ENCODE data around the gene EIF4E. TPM values are rescaled to one million over a fixed set of nuclear protein-coding genes. Genes with fewer than 3 reads are reported as not detected.

Gene EIF4E, protein sequence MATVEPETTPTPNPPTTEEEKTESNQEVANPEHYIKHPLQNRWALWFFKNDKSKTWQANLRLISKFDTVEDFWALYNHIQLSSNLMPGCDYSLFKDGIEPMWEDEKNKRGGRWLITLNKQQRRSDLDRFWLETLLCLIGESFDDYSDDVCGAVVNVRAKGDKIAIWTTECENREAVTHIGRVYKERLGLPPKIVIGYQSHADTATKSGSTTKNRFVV
- total RNA-seq = 10 to 100 TPM; 49.2 to 82.1 TPM
- long read RNA-seq, full-length matches to known transcripts = 34 of 41 reads
- long read RNA-seq, partial matches to known transcripts = 4 of 41 reads
- long read RNA-seq, other reads (novel, unspliced or antisense) = 3 of 41 reads

DNA sequence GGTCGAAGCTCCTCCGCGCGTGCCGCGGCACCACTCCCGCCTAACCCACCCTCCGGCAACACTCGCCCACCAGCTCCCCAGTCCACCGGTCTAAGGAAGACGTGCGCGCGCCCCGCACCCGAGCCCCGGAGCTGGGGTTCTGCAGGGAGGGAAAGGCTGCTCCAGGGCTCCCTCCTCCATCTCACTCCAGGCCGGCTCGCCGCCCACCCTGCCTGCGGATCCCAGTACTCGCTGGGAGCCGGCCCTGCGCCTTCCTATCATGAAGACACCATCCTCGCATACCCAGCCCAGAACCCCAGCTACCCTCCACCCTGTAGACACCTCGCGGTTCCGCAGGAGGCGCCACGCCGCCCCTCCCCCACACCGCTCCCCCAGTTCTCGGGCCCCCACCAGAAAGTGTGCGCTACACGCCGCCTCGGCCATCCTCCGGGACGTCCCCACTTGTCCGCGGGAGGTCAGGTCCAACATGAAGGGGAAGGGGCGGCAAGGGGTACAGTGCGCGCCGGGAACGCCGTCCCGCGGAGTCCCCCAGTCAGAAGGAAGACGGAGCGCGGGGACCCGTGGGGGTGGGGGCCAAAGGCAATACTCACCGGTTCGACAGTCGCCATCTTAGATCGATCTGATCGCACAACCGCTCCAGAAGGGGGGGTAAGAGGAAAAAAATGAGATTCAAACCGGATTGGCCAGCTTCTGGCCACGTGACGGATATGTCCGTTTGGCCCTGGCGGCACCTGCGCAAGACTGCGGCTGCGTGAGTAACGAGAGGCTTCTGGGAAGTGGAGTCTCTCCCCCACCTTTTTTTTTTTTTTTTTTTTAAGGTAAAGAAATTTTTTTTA, at the start of gene EIF4E:
EIF4E (minus strand) TSS at position 629 of the 836 bp plus-strand sequence; CDS start at position 608, 21 bp downstream.
- intact Hi-C loops (cut with DNase I) = no loop called here
- DNase-seq (peak; percentile 99), ATAC-seq (peak; percentile 94 to 95)

DNA sequence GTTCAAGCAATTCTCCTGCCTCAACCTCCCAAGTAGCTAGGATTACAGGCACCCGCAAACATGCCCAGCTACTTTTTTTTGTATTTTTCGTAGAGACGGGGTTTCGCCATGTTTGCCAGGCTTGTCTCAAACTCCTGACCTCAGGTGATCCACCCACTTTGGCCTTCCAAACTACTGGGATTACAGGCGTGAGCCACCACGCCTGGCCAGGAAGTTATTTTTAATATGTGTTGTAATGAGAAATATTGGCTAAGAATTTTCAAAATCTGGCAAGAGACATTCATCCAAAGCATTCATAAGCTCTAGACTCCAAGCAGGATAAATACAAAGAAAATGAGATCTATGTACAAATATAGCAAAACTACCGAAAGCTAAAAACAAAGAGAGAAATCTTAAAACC, 48.6 kb upstream of the EIF4E start:
- intact Hi-C loops (cut with DNase I) = no loop called here
- ATAC-seq (no peak), DNase-seq (no peak)

DNA sequence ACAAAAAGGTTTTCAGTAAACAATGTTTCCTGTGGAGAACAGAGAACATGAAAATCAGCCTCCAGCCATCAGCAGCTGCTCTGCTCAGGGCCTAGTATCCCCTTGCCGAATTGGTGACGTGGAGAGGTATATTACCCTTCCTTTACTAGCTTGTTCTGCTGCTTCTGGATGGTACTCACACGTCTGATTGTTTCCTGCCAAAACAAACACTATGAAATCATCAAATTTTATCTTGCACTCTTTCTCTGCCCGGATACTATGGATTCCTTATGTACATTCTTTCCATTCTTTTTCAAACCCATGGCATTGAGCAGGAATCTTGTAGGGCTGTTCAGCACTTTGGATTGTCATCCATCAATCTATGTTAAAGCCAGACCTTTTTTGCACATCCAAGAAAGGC, 47.8 kb upstream of the EIF4E start:
- ATAC-seq (no peak), DNase-seq (no peak)
- intact Hi-C loops (cut with DNase I) = no loop called here

DNA sequence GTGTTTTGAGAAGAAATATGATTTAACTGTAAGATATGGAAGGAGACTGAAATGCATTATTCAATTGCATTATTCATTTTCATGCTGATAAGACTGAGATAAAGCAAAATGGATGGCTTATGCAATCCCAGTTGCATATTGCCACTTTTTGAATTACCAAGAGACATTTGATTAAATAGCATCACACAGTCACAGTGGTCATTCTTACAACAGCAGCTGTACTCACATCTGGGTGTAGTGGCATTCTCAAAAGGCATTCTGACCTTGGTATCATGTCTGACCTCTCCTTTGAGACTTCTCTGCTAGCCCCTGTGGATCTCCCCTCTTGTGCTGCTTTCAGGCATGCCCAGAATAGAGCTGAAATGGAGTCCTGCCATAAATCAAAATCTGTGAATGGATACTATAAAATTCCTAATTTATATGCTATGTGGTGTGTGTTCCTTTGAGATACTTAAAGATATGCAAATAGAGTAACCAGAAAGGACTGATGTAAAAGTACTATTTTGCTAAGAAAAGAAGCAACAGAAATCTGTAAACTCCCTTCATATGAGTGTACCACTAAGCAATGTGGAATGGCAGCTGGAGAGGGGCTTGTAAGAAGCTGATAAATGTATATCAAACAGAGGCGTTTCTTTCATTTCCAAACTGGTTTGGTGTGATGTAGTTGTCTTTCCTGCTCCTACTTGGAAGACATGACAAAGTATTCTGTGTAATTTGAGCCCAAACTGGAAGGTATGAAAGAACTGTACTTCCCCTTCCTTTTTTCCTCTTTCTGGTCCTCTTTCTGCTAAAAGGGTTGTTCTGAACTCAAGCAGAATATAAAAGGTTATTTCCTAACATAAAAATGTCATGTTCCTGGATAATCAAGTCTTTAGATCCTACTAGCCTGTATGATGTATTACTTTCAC, 41.2 kb upstream of the EIF4E start:
- ATAC-seq (no peak), DNase-seq (no peak)
- intact Hi-C loops (cut with DNase I) = no loop called here

DNA sequence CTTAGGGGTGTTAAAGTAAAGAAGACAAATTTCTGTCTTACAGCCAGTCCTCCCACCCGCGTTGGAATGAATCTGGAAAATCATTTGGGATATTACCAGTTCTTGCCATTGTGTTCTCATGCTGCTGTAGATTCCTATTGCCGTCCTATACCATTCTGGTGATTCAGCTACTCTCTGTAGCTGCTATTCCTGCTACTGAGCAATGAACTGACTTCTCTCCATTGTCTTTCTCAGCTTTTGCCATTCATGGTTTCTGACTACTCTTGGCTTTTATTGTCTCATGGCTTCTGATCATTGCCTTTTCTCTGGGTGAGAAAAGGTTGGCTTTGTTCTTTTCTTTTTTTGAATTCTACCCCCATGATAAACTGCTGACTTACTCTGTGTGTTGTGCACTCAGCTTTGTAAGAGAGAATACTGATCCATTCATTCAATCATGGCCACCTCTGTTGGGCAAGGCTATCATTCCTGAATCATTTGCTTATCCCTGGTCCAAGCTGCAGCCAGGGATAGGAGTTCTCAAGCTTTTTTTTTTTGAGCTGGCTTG, 38.9 kb upstream of the EIF4E start:
- ATAC-seq = no peak

DNA sequence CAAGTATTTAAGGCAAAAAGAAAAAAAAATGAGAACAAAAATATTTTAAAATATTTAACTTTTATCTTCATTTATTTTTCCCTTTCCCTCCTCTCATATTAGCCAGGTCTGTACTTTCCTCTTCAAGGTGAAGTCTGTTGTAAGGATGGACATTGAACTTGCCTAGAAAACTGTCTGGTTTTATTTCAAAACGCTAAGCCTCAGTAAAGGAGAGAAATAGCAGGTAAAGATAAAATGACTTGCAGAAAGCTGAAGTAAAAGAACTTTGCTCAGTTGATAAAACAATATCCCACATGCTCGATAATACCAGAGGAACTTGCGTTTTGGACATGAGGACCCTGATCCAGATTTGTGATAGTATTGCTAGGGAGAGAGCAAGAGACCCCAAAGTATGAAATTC, 38.0 kb upstream of the EIF4E start:
- no peak for ATAC-seq
- intact Hi-C loops (cut with DNase I) = no loop called here

More for the DNA sequence above, 38.9 kb upstream of the EIF4E start:
- intact Hi-C loops (cut with DNase I) = no loop called here
- DNase-seq = no peak

DNA sequence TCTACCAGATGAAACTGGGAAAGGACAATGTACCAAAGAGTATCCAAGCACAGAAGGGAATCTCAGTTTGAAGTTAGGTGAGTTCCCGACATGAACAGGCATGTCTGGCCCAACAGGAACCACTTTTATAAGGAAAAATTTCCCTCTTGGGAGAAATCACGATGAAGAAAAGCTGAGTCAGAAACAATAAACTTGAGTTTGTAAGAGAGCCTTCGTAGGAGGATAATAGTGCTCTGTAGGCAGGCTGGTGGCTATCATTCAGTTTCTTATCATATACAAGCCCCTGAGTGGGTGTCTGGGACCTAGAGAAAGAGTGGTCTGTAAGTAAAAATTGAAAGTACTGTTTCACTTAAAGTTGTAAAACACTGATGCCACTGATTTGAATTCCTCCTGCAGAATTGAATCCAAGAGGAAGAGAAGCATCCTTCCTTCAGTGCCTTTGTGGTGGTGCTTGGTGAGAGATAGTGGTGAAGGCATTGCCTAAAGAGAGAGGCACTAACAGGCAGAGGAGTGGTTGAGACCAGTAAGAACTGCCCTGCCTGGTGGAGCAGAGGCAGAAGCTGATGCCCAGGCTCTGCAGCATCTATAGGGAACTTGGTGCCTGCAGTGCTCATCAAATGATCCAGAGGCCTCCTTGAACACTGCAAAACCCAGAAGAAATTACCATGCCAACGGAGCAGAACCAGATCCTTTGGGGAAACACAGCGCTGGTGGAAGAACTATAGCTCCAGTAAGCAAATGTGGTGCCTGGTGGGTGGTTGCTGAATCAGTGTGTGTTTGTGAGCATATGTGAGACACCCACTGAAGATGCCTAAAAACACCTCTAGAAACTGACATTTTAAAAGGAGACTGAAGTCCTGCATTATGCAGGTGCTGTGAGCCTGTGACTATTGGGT, 34.9 kb upstream of the EIF4E start:
- intact Hi-C loops (cut with DNase I) = no loop called here
- DNase-seq (no peak), ATAC-seq (no peak)

More for the DNA sequence above, 38.0 kb upstream of the EIF4E start:
- no peak for DNase-seq

DNA sequence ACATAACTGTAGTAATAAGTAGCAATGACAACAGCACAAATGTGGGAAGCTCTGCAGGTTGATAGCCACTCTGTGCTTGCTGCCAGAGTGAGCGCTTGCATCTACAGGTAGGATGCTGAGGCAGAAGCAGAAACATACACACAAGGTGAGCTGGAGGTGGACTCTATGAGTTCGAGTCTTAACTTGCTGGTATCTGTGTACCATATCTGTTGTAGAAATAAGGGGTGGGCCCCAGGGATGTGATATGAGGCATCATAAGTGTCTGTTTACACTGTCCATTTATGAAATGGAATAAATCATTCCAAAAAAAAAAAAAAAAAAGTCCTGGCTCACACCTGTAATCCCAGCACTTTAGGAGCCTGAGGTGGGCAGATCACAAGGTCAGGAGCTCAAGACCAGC, 32.8 kb upstream of the EIF4E start:
- ATAC-seq = no peak
- intact Hi-C loops (cut with DNase I) = no loop called here
- DNase-seq = no peak

DNA sequence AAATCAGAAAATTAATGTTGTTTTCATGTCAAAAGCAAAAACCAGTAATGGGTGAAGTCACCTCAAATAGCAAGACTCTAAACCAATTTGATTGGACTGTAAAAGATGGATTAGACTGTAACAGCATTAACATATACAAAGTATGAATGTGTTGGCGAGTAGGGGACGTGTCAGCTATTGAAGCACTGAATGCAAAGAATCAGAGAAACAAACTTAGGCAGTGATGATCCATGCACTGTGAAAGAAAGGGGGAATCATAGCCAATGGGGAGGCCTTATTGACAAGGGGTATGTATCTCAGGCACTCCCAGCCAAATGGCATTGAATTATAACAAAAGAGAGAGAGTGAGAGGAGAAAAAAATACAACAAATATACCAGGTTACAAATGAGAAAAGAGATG, 30.5 kb upstream of the EIF4E start:
- intact Hi-C loops (cut with DNase I) = no loop called here
- DNase-seq = no peak
- ATAC-seq = no peak

DNA sequence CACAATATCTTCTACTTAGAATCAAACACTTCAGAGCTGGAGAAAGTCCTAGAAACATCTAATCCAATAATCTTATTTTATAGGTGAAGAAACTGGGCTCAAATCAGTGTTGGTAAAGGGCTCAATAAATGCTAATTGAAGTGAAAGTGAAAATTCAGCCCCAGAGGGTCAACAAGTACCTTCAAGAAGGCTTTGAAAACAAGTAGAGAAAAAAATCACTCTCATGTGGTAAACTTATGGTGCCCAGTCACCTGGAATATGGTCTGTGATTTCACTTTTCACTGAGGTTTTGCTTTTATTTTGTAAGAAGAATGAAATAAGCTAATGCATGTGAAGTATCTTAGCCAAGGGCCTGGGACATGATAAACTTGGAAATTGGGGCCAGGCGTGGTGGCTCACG, 29.1 kb upstream of the EIF4E start:
- intact Hi-C loops (cut with DNase I) = no loop called here
- DNase-seq = no peak
- ATAC-seq = no peak

DNA sequence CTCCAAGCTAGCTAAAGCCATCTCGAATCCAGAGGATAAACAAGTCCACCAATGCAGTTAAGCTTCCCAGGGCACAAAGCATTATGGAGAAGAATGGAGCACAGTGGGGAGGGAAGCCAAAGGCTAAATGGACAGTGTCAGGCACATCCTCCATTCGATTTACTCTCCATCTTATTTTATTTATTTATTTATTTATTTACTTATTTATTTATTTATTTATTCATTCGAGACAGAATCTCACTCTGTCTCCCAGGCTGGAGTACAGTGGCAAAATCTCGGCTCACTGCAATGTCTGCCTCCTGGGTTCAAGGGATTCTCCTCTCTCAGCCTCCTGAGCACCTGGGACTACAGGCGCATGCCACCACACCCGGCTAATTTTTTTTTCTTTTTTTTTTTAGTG, 26.3 kb upstream of the EIF4E start:
- DNase-seq = no peak
- intact Hi-C loops (cut with DNase I) = no loop called here
- ATAC-seq = no peak

DNA sequence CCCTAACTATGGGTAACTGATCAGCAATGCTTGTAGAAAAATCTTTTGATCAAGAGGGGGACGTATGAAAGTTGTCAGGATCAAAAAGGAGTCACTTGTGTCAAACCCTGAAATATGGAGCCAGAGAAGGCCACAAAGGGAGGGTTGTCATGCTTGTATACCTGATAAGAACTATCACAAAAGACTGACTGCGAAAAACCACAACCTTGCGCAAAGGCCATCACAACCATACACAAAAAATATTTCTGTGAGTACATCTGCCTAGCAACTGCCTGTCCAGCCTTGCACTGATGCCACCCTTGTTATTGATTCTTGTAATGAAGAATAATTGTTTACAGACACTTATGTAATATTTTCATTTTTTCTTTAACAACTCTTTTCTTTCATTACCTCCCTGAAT, 22.8 kb upstream of the EIF4E start:
- intact Hi-C loops (cut with DNase I) = no loop called here
- ATAC-seq (no peak), DNase-seq (no peak)

DNA sequence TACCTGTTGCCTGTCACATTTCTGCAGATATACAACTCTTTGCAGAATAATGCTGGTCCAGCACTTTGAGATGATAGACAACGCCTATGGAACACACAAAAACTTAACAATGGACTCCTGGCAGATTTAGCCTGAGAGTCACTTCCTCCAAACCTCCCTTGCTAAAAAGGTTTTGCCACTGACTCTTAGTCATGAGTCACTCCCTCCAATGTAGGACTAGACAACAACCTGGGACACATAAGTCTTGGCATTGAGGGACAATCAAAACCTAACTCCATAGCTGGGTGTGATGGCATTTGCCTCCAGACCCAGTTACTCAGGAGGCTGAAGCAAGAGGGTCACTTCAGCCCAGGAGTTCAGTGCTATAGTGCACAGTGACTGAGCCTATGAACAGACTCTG, 22.0 kb upstream of the EIF4E start:
- ATAC-seq = no peak
- intact Hi-C loops (cut with DNase I) = no loop called here
- no peak for DNase-seq

DNA sequence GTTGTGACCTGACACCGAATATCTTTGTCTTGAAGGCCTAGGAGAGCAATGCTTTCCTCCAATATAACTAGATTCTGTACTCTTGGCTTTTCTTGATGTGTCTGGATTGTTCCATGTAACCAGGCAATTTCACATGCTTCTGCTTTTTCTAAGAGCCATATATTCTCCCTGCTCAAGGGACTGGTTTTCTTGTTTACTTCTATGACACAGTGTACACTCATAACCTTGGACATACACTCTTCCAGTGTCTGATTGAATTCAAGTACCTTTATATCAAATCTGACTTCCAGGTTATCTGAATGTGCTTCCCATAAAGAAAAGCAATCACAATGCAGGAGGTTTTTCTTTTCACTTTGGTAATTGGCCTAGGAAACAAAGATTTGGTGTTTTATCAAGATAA, 17.4 kb upstream of the EIF4E start:
- DNase-seq (no peak), ATAC-seq (no peak)
- intact Hi-C loops (cut with DNase I) = loop anchor here in 1 of 2 donors (10.0 kb wide), 1 partner anchor 458 kb away; no protein-coding TSS in a partner anchor

DNA sequence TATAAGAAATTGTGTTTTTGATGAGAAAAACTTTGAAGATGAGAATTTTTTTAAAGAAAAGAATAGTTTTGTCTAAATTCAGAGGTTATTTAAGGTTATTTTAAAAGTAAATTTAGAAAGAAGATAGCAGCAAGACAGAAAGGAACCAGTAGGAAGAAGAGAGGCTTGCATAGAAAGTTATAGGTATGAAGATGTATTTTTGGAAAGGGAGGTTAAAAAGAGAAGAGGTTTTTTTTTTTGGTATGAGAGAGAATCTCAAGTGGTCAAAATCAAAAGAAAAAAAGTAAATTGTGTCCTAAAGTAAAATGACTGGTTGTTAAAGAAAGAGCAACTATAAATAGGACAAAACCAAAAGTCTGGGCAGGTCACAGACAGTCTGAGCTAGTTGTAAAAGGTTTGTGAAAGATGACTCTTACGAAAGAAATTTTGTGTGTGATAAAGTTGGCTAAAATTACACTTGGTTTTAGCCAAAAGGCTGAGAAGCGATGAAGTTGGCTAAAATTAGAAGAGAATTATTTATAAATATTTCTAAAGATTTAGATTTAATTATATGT, 16.4 kb upstream of the EIF4E start:
- DNase-seq = no peak
- intact Hi-C loops (cut with DNase I) = loop anchor here in 1 of 2 donors (10.0 kb wide), 1 partner anchor 459 kb away; no protein-coding TSS in a partner anchor
- ATAC-seq = no peak

DNA sequence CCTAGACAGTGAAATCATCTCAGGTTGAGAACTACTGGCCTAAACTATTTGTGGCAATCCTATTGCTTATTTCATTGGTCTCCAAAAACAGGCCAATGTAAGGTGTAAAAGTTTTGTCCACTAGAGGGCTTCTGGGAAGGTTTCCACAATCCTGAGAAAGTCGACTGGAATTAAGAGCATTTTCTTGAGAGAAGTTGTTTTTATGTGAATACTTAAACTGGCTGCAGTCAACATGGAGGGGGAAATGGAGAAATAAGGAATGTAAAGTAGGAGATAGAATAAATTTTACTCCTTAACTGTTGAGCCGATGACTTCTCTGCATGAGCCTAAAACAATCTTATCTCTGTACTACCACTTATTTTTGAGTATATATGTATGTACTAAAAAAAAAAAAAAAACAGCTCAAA, 11.0 kb upstream of the EIF4E start:
- ATAC-seq (peak; percentile 49 to 70), DNase-seq (no peak)
- intact Hi-C loops (cut with DNase I) = loop anchor here (5.0 to 10.0 kb wide), 3 partner anchors 55 to 465 kb away; partner anchors contain the start of gene METAP1 (in 1 of the 2)

DNA sequence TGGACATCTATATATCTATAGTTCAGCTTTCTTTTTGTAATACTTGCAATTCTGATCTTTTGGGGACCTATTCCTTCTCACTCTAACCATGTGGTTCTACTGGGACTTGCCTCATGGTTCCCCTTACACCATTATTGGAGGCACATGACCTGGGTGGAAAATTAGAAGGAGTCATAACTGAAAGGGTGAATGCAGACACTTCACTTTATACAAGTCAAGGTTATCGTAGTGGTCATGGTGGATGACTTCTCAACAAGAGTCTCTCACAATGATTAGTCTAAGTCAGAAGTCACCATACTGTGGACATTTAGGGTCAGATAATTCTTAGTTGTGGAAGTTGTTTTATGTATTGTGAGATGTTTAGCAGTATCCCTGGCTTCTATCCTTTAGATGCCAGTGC, 10.5 kb upstream of the EIF4E start:
- DNase-seq (no peak), ATAC-seq (no peak)
- intact Hi-C loops (cut with DNase I) = loop anchor here (5.0 to 10.0 kb wide), 2 partner anchors 55 to 118 kb away; partner anchors contain the start of gene METAP1 (in 1 of the 2)

All from left cardiac atrium (tissue), 4 donors.